Mesenteric fat pad (tissue), 1 donor: ENCODE measurements around the gene STRN4. TPM values are rescaled to one million over a fixed set of nuclear protein-coding genes. Genes with fewer than 3 reads are reported as not detected.

Experiments used
- DNase-seq: peaks from one replicate; pipeline ENCODE4 v3.0.0-alpha.2; 2020; ENCODE audit warnings: low spot score
- total RNA-seq: library from RNA; stranded (reverse); fragmentation: NEBNext Ultra II Directional; extraction: Animal tissue kit (Norgen Biotek cat#: 25700); gene quantifications from one replicate; pipeline ENCODE4 v1.2.1, GENCODE V29; 2021
- donor health status: DM: yes; HTN: yes; CAD: no.

Gene STRN4
- total RNA-seq, 1 donor from 2014 or later = 72.9 TPM

DNA sequence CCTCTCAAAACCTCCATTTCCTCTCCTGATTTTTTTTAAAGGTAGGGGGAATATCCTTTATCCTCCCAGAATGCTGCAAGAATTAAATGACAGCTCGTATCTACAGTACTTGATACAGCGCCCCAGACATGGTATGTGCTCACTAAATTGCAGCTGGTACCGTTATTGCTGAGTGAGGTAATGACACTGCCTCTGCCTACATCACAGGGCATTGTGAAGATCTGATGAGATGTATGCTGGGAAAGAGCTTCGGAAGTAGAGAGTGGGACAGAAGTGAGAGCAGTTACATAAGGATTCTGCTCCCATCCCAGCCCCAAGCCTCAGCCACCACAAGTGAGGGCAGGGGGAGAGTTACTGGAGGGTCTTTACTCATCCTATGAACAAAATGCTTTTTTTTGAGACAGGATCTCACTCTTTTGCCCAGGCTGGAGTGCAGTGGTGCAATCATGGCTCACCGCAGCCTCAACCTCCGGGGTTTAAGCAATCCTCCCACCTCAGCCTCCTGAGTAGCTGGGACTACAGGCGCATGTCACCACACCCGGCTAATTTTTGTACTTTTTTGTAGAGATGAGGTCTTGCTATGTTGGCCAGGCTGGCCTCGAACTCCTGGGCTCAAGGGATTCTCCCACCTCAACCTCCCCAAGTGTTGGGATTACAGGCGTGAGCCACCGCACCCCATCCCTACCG, 2.1 kb downstream of the STRN4 start:
- no peak for DNase-seq

DNA sequence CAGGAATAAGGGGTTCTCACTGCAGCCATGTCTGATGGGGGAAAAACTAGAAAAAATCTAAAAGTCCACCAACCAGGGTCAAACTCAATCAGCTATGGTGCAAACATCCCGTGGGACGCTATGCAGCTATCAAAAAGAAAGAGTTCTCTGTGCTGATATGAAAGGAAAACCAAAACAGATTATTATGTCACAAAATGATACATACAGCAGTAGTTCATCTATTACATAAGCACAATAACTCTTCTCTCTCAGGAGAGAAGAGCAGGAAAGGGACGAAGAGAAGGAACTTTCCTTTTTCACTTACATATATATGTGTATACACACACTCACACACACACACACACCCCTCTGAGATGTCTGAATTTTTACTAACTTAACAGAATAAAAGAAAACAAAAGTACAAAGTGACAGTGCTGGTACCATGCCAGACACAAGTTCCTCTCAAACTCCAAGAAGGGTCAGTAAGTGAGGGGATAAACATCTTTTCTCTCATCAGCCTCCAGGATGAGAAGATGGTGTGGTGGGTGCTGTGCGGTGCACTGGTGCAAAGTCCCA, 3.2 kb downstream of the STRN4 start:
- no peak for DNase-seq

DNA sequence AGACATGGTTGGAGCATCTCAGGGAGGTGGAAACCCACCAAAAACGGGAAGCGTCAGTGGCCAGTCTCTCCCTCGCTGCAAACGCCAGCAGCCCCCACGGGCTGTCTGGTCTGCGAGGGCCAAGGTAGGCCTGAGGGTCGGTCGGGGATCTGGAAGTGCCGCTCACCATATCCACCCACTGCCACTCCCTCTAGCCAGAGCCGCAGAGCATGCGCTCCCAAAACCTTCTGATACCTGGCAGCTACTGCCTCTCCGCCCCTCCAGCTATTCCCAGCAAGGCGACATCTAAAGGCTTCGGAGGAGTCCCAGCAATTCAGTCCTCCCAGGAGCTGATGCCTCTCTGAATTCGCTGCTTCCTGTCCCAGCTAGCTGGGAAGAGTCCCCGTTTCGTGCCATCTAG, 4.8 kb downstream of the STRN4 start:
- no peak for DNase-seq

DNA sequence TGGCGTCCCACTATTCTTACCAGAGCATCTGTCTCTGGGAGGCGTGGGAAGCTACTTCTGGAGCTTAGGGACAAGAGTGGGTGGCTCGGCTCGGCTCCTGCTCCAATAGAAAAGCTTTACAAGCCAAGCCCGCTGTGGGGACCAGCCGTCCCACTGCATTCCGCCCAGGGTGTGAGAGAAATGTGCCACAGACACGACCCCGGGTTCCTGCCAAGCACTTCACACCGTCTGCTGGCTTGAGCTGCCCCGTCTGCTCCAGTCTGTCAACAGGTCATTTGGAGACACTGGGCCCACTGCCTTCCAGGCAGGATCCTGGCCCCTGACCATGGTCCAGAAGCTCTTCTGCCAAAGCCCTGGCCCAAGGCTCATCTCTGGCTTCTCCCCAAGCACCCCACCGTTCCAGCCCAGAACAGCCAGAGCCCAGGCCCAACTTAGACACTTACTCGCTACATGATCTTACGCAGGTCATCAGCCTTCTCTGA, 6.9 kb downstream of the STRN4 start:
- DNase-seq = no peak

DNA sequence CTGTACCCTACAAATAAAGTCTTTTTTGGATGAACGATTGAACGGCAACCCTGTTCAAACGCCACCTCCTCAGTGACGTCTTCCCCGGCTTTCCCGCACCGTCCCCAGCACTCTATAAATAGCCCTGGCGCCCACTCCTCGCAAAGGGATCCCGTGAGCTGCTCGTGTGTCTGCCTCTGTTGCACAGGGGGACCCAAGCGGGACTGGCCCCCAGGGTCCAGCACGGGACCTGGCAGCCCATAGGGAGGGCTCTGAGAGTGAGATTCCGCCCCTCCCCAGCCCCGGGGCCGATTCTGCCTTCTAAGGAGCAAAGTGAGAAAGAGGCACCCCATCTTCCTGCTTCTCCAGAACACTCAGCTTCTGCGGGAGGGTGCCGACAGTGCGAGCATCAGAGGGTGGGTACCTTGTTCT, 8.5 kb downstream of the STRN4 start:
- DNase-seq = no peak

DNA sequence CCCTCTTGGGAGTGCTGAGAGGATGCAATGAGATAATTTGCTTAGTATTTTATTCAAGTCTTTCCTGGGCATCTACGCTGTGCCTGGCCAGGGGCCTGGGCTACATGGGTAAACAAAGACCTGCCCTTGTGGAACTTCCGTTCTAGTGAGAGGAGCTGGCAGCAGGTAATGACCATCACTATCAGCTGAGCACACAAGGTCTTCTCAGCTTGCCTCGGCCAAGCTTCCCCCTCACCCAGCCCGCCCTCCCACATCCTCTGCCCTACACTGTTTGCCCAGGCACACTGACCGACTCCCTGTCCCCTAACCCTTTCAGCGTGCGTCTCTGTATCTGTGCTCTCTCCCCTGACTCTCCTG, 9.0 kb downstream of the STRN4 start:
- DNase-seq = no peak

DNA sequence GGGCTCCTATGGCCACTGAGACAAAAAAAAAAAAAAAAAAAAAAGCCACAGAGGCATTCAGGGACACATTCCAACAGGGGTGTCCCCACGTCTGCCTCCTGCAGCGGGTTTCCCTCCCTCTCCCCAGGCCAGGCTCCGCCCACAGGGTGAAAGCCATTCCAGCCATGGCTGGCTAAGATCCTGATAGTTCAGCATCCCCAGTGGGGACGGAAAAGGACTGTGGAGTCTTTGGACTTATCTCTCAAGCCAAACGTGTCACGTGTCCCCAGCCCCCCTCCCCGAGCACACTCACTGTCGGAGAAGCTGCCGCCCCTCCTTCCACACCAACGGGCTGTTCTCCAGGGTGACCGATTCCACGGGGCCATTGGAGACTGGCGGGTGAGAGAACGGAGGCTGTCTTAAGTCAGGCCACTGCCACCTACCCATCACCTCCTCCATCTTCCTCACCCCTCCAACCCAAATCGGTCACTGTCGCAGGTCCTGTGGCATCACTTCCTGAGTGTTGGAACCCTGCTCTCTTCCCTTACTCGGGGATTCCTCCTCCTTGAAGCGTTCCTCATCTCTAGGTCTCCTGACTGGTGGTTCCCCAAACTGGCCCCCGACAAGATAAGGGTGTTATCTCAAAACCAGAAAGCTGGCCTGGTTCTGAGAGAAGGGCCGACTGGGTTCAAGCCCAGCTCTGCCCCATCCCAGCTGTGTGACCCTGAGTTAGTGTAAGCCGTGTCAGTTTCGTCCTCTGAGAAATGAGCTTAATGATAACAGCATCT, 9.5 kb downstream of the STRN4 start:
- no peak for DNase-seq

DNA sequence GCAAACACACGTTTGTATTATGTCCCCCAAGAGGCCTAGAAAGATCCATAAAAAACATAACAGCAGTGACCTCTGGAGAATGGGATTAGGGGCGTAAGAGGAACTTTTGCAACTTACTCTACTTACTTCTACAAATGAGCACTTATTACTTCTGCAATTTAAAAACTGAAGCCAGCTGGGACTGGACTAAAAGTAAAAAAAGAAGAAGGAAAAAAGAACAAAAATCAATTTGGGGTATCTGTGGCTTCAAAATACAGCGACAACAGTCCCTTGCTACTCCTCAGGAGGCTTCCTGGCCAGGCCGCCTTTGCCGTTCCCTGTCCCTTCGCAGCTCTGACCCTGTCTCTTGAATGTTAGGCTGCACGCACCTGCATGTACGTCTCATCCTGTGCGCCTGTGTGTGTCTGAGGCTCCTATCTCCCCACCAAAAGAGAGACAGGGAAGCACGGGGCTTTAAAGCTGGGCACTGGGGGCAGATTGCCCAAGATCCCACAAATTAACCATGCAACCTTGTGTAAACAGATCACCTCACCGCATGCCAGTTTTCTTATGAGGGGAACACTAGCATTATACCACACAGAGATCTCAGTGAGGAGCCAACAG, 12.5 kb downstream of the STRN4 start:
- DNase-seq = no peak

DNA sequence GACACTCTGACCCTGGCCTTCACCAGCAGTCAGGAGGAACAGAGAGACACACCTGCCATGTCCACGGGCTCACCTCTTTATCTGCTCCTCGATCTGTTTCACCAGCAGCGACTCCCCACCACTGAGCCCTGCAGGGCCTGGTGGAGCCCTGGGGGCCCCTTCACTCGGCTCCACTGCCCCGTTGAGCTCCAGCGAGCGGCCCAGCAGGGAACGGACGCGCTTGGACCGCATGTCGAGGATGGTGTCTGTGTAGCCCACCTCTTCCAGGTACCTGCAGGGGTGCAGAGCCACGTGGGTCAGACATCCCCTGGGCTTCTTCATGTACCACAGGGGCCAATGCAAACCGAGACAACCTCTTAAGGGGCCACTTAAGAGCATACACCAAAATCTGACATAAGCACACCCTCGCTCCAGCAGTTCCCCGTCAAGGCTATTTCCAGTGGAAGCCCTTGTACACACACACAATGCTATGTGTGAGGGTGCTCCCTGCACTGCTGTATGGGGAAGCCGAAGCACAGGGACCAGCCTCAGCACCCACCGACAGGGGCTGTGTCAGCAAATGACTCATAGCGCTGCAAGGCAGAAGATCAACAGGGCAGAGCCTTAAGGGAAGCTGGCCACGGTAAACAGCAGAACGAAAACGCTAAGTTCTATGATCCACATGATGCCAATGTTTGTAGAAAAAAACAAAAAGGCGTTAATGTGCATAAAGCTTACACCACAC, 13.1 kb downstream of the STRN4 start:
- no peak for DNase-seq

DNA sequence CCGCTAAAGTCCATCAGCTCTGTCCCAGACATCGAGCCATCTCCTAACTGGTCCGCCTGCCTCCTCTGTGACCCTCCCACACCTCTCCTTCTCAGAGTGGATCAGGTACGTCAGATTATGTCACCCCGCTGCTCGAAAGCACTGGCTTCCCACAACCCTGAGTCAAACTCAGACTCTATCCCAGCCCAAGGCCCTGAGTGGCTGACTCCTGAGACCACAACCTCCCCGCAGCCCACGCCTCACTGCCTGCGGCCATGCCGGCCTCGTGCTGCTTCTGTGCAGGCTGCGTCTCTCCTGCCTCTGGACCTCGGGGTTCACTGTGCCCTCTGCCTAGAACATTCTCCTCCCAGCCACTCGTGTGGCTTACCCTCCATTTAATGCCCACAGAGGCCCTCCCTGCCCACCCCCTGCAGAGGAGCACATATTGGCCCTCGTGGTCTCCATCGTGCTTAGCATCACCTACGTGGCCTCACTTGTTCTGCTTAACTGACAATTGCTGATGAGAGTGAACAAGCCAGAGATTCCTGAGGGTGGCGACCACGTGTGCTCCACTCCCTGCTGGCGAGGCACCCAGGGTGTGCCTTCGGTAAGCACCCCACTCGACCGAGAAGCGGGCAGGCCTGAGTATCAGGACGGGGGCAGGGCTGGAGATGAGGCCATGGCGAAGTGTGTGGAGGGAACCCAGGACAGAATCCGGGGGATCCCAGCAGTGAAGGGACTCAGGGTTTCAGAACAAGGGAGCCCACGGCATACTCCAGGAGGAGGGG, 13.9 kb downstream of the STRN4 start:
- no peak for DNase-seq

DNA sequence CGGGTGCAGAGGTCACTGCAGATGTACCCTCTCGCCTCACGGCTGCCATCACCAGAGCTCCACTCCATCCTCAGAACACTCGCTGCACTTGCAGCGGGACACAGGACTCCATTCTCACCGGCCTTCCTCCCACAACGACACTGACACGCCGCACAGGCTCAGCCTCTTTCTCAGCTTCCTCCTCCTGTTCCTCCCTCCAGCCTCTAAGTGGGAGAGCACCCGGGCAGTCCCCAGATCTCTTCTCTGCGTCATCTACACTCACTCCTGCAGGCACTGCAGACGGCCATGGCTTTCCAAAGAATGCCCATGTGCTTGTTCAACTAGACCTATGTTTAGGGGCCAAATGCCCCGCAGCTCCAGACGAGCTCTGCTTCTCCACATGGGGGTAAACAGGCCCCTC, 14.7 kb downstream of the STRN4 start:
- no peak for DNase-seq

DNA sequence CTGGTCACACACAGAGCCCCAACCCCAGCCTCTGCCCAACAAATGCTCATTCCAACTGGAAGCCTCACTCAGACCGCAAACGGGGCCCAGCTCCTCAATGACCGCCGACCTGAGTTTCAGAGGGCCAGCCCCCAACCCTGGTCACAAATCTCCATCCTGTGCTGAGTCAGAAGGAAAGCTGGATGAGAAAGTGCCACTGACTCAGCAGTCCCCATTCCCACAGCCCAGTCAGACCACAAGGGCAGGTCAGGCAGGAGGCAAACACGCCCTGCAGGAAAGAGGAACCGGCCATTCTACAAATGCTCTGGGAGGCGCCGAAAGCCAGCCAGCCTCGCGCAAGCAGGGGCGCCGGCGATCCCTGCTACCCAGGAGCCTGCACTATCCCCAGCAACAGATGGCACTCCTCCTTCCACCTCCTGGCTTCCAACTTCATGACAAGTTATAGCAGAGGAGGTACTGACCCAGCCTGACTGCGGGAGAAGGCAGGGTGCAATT, 15.2 kb downstream of the STRN4 start:
- DNase-seq = no peak

DNA sequence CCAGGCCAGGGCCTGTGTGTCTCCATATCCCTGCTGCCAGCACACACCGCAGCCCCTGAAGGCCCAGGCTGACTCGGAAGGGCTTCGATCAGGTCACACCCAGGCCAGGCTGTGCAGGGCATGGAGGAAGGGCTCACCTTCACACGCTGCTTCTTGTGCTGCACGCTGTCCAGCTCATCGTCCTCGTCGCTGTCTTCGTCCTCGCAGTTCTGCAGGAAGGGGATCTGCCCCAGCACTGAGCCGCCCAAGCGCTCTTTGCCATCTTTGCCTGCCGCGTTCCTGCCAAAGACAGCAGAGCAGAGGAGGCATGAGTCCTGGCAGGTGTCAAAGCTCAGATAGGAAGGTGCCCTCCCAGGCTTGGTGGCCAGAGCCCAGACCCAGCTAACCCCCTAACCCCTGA, 15.7 kb downstream of the STRN4 start:
- no peak for DNase-seq

DNA sequence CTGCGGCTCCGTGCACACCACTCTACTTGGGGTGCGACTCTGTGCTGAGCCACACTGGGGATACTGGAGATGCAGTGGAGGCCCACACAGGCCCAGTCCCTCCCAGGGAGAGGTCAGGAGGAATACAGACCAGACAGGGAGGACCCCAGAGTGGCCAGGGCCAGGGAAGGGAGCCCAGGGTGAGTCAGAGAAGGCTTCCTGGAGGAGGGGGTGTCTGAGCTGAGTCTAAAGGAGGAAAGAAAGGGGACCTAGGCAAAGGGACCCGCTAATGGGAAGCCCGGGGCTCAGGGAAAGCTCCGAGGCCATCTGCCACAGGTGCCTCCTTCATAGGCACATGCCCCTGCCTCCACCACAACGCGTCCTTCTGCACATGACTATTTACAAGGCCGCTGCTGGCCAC, 16.1 kb downstream of the STRN4 start:
- DNase-seq = no peak

DNA sequence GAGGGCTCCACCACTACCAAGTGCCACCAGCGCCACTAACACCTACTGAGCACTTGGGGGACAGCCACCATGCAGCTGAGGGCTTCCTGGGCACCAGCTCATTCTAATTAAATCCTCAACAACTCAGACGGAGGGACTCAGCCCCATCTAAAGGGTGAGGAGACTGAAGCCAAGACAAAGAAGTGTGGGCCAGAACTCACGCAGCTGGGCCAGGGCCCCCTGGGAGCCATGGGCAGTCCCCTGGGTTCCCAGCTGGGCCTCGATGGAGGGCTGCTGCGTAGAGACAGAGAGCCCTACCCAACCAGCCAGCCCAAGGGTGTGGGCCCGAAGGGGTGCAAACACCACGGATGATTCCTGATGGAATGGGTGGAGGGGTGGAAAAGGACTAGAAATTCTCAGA, 16.6 kb downstream of the STRN4 start:
- no peak for DNase-seq

DNA sequence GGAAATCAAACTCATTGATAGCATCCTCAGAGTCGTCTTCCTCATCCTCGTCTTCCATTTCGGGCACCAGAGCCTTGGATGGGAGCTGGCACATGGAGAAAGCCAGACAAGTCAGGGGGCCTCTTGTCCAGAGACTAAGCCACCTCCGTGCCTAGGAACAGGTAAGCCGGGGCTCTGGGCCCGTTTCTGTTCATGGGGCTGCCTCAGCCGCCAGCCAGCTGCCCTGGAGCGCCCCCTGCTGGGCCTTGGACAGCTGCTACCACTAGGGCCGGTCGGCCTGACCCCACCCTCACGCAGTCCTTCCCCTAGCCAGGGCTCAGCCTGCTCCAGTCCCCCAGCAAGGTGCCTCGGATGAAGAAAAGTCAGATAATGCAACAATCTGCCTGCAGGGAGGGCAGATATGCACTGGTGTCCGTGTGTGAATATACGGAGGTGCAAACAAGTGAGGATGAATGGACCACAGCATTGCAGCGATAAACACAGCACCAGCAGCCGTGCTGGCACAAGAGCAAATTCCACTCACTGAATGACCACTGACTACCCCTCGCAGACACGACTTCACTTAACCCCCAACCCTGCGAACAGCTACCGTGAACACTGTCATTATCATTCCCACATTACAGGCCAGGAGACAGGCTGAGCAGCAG, 17.4 kb downstream of the STRN4 start:
- DNase-seq = no peak

DNA sequence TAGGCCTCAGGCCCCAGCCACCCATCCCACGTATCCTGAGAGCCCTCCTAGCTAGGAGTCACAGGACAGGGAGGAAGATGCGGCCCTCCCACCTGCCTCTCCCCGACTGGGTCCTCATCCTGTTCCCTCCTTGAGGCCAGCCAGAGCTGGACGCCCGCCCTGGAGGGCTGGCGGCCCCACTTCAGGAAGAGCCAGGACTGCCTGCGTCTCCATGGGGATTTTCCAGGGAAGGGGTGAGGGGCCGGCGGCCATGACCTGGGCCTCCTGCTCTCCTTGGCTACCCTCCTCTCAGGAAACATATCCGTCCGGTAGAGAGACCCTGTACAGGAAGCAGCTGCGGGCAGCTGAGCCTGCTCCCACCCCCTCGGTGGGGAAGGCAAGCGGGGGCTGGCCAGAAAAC, 18.0 kb downstream of the STRN4 start:
- no peak for DNase-seq

DNA sequence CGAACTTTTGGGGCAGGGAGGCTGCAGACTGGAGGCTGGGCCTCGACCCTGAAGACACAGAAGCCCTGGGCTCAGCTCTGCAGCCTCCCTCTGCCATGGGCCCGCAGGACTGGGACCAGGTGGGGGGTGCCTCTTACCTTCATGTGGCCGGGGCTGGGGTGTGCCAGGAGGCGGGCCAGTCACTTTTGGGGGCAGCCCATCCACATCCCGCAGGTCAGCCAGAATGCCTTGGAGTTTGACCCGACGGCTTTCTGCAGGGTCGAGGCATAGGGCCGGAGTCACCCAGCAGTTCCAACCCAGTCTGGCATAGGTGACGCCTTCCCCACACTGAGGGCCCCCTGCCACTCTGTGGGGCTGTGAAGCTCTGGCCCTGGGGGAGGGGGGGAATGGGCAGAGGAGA, 18.5 kb downstream of the STRN4 start:
- no peak for DNase-seq

DNA sequence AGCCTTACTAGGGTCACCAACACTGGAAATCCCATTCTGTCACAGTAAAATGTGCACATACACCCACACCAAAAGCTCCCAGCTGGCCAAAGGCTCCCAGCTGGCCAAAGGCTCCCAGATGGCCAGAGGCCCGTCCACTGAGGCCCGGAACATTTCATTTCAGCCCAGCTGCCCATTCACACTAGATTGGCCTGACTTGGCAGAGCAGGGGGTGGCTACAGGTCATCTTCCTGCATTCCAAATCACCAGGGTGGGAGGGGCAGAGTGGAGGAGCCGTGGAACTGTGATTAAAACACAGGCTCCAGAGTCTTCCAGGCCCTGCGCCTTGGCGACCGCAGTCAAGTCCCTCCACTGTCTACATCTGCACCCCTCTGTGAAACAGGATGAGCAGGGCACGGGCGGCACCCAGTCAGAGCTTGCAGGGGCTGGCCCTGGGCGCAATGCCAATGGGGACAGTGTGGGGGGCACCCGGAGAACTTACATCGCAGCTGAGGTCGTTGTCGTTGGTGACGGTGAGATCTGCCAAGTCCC, 19.2 kb downstream of the STRN4 start:
- DNase-seq = no peak

DNA sequence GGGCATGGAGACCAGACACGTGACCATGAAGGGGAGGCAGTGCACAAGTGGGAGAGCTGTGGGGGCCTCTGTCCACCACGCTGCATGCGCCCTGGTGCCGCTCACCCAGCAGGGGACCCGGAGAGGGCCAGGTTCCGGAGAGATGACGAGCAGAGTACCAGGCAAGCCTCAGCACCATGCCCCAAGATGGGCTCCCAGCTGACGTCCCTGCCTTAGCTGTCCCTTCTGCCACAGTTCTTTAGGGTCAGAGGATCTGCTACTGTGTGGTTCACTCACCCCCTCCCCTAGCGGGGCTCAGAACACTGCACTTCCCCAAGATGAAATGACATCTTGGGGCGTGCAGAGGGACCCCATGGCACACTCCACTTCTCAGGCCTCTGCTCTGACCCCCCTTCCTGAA, 19.7 kb downstream of the STRN4 start:
- DNase-seq = no peak
